HG03139 (cell line): ENCODE results near the gene TMC1.
"Not testable (repeated sequence)": the region's sequence is repeated elsewhere in the genome, so short reads cannot be mapped to it uniquely, and the experiment has no call there.

Source experiments
- ATAC-seq: cut with Tn5 transposase; IDR thresholded peaks from one replicate; pipeline ENCODE4 v1.9.1; 2021; ENCODE audit not compliant: unreplicated experiment

The TMC1 gene

GRCh38 chr9:72857624-72857996 lies 336.2 kb downstream of the TMC1 start:
- ATAC-seq = no peak

GRCh38 chr9:72858089-72858912 lies 336.9 kb downstream of the TMC1 start:
- ATAC-seq = no peak

DNA sequence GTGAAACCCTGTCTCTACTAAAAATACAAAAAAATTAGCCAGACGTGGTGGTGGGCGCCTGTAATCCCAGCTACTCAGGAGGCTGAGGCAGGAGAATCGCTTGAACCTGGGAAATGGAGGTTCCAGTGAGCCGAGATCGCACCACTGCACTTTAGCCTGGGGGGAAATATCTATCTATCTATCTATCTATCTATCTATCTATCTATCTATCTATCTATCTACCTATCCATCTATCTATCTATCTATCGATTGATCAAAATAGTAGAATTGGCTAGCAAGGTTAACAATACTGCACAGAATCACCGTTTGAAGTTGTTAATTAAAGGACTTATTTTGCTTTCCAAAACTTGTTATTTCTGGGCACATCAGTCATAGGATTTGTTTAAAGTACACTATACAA lies 341.4 kb downstream of the TMC1 start:
- not testable (repeated sequence) for ATAC-seq

DNA sequence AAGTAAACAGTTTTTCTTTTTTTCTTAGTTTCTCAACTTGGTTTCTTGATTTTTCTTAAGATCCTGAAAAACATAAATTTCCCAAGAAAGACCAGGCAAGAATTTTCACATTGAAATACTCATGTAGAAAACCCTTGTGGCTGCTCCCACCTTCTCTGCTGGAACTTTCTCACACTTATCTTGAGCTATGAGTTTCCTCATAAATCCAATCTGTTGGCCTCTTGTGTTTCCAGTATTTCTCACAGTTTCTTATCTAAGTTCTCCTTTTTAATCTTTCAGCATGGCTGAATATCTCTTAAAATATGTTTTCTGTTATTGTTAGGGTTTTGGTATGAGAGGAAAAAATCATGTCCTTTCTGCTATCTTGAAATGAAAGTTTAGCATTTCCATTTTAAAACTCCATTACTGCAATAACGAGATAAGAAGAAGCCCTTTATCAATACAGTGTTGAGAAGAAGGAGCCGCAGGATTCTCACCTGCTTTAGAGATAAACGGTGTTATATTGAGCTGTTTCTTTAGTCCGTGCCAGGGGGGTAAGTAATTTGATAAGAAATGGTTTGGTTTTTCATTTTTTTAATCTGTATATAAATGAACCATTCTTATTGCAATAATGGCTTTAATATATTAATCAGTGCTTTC lies 342.2 kb downstream of the TMC1 start:
- no peak for ATAC-seq

- ATAC-seq = no peak
Observed at GRCh38 chr9:72864327-72864726, 342.9 kb downstream of the TMC1 start.

DNA sequence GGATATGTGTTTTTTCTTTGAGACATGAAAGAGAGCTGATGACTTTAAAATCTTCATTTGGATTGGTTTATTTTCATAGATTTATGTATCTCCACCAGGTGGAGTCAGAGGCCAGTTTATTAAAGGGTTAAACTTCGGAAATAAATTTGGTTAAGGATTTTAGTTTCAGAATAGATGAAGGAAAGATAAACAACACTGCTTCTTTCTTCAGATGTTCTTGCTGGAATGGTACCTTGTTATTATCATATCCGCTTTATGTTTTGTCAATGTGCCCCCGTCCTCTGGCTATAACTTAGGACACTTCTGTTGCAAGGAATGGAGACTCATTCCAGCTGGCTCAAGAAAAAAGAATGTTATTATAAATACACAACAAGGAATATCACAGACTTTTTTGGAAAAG lies 350.3 kb downstream of the TMC1 start:
- ATAC-seq = no peak

DNA sequence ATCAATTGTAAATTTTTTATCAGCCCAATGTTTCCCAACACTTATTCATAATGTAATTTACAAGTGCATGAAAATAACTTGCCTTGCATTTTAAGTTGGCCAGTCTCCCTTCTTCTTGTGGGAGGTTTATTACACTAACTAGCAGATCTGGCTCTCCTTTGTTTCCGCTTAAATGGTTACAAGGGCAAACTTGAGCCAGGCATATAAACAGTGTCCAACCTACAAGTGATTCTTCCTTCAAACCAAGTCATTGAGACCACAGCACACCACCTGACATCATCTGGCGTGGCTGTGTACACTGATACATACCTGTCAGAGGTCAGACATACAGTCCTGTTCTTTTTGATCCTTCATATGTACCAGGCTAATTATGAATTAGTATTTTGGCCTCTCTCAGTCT lies 351.3 kb downstream of the TMC1 start:
- ATAC-seq = no peak

GRCh38 chr9:72873456-72873855 lies 352.0 kb downstream of the TMC1 start:
- no peak for ATAC-seq

DNA sequence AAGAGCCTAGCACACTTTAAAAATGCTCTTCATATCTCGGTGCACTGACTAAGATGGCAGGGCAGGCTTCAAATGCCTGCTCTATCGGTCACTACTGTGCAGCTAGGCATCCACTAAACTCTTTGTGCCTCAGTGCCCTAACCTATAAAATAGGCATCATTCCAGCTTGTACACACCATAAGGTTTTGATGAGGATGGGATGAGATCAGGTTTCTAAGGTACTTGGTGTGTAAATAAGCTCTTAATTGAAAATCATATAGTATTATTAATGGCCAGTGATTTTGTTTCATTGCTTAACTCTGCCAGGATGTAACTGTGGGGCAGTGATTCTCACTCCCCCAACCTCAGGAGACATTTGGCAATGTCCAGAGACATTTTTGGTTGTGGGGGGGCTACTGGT lies 352.9 kb downstream of the TMC1 start:
- no peak for ATAC-seq

GRCh38 chr9:72875221-72875620 lies 353.8 kb downstream of the TMC1 start:
- no peak for ATAC-seq

DNA sequence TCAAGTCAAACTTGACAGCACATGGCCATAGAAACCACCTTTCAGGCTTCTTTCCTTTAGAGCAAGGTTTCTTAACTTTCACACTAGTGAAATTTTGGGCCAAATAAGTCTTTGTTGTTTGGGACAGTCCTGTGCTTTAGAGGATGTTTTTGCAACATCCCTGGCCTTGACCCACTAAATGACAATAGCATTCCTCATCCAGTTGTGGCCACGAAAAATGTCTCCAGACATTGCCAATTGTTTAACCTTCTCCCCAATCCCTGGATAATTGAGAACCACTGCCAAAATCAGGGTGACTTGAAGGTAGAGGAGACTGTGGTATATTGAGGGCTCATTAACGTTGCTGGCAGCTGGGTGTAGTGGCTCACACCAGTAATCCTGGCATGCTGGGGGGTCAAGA lies 359.4 kb downstream of the TMC1 start:
- no peak for ATAC-seq

GRCh38 chr9:72882117-72882775 lies 360.8 kb downstream of the TMC1 start:
- ATAC-seq = no peak

- ATAC-seq = no peak
Observed at GRCh38 chr9:72883875-72884274, 362.5 kb downstream of the TMC1 start.

- no peak for ATAC-seq
Observed at GRCh38 chr9:72884508-72884907, 363.1 kb downstream of the TMC1 start.
